Activated T-helper 17 cell treated with anti-CD3 and anti-CD28 coated beads, Interleukin-2, amount 50 U/mL, for 72 hours (primary cell): Measurements from ENCODE around the gene IL18. TPM values are rescaled to one million over a fixed set of nuclear protein-coding genes. Genes with fewer than 3 reads are reported as not detected.
"Not testable (repeated sequence)": the region's sequence is repeated elsewhere in the genome, so short reads cannot be mapped to it uniquely, and the experiment has no call there.

Experiments used
- ATAC-seq: fragments of 150-1000 bp; cut with Tn5 transposase; replicated peaks from 2 replicates; pipeline ENCODE4 v1.10.0; 2021; ENCODE audit warnings: mild to moderate bottlenecking, moderate library complexity
- H3K27ac Mint-ChIP-seq: one replicate; pipeline ENCODE4 v1.8.0; 2022; ENCODE audit warnings: mixed read lengths
- H3K27me3 Mint-ChIP-seq: one replicate; pipeline ENCODE4 v1.8.0; 2022; ENCODE audit warnings: mixed read lengths
- H3K36me3 Mint-ChIP-seq: one replicate; pipeline ENCODE4 v1.8.0; 2022; ENCODE audit warnings: low read depth, mild to moderate bottlenecking, mixed read lengths
- H3K4me1 Mint-ChIP-seq: one replicate; pipeline ENCODE4 v1.8.0; 2022; ENCODE audit warnings: mixed read lengths
- H3K4me3 Mint-ChIP-seq: one replicate; pipeline ENCODE4 v1.8.0; 2022; ENCODE audit warnings: mild to moderate bottlenecking, mixed read lengths
- H3K9me3 Mint-ChIP-seq: one replicate; pipeline ENCODE4 v1.8.0; 2022; ENCODE audit warnings: mixed read lengths
- total RNA-seq, 2 donors: library from RNA; stranded (reverse); gene quantifications; one replicate each; pipeline ENCODE4 v1.2.3, GENCODE V29; 2022

IL18 gene
- total RNA-seq, 2 donors from 2014 or later: not detected

- H3K9me3 Mint-ChIP-seq: no peaks in the 10 kb centered on the region
- ATAC-seq: peak; percentile 37
Observed at GRCh38 chr11:112118176-112118575, 45.7 kb downstream of the IL18 start.

DNA sequence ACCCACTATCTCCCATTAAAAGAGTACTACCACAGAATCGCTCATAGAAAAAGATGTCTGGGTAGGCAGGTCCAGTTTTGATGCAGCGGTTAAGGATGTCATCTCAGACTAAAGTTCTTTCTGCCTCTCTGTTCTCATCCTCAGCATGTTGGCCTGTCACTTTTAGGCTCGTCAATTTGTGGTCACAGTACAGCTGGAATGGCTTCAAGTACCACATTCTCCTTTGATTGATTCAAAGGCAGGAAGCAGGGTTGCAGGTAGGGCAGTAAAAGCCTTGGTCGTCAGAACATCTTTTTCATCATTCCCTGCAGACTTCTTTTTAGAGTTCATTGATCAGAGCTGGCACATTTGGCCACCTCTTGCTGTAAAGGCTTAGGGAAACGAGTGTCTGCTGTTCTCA, 48.5 kb downstream of the IL18 start:
- no peaks in the 10 kb centered on the region for H3K9me3 Mint-ChIP-seq
- no peaks in the 10 kb centered on the region for H3K36me3 Mint-ChIP-seq
- H3K4me1 Mint-ChIP-seq: no peaks in the 10 kb centered on the region
- no peaks in the 10 kb centered on the region for H3K27me3 Mint-ChIP-seq
- H3K4me3 Mint-ChIP-seq: no peak overlapping the region
- no peak for ATAC-seq
- H3K27ac Mint-ChIP-seq: no peak overlapping the region

More at GRCh38 chr11:112118176-112118575, 45.7 kb downstream of the IL18 start:
- Mint-ChIP-seq H3K27me3 (no peaks in the 10 kb centered on the region), H3K4me1 (no peaks in the 10 kb centered on the region), H3K36me3 (no peaks in the 10 kb centered on the region), H3K4me3 (no peak overlapping the region), H3K27ac (no peak overlapping the region)

DNA sequence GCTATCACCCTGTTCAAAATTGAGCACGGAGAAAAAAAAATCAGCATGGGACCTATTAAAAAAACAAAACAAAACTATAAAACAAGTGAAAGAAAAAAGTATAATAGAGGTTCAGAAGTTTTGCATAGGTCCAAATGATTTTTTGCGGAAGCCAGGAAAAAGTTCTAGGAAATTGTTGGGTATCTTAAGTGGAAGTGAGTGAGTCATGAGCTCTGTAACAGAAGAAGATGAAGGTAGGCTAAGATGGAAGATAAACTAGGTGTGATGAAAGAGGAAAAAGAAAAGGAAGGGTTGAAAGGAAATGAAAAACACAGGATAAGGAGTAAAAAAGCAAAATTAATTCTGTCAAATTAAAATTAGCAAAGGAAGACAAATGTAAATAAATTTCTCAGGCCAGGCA, 49.4 kb downstream of the IL18 start:
- Mint-ChIP-seq H3K4me1 (no peaks in the 10 kb centered on the region), H3K27ac (no peak overlapping the region), H3K27me3 (no peaks in the 10 kb centered on the region), H3K36me3 (no peaks in the 10 kb centered on the region), H3K4me3 (no peak overlapping the region), H3K9me3 (no peaks in the 10 kb centered on the region)
- ATAC-seq: no peak

- Mint-ChIP-seq H3K4me1 (no peaks in the 10 kb centered on the region), H3K27me3 (no peaks in the 10 kb centered on the region), H3K27ac (no peak overlapping the region), H3K4me3 (no peak overlapping the region), H3K36me3 (no peaks in the 10 kb centered on the region), H3K9me3 (no peaks in the 10 kb centered on the region)
- peak; percentile 70 for ATAC-seq
Observed at GRCh38 chr11:112113539-112114457, 50.1 kb downstream of the IL18 start.

DNA sequence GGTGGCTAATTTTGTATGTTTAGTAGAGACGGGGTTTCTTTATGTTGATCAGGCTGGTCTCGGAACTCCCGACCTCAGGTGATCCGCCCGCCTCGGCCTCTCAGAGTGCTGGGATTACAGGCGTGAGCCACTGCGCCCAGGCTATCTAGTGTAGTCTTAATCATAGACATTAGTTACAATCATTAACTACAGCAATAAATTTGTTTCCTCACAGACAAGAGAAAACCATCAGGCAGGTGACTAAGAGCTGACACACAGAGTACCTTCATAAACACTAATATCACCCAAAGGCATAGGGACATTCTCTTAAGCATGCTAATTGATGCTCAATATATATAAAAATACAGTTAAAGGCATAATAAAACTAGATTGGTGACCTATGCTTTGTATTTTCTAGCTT, 57.8 kb downstream of the IL18 start:
- no peak for ATAC-seq
- H3K36me3 Mint-ChIP-seq: no peaks in the 10 kb centered on the region
- H3K27me3 Mint-ChIP-seq: no peaks in the 10 kb centered on the region
- no peaks in the 10 kb centered on the region for H3K9me3 Mint-ChIP-seq
- H3K4me3 Mint-ChIP-seq: no peak overlapping the region
- H3K4me1 Mint-ChIP-seq: no peaks in the 10 kb centered on the region
- no peak overlapping the region for H3K27ac Mint-ChIP-seq

- H3K27ac Mint-ChIP-seq: no peak overlapping the region
- H3K9me3 Mint-ChIP-seq: no peaks in the 10 kb centered on the region
- H3K36me3 Mint-ChIP-seq: no peaks in the 10 kb centered on the region
- H3K4me1 Mint-ChIP-seq: no peaks in the 10 kb centered on the region
- no peak overlapping the region for H3K4me3 Mint-ChIP-seq
- no peaks in the 10 kb centered on the region for H3K27me3 Mint-ChIP-seq
- no peak for ATAC-seq
Observed at GRCh38 chr11:112103446-112103845, 60.4 kb downstream of the IL18 start.

GRCh38 chr11:112100462-112100861, 63.4 kb downstream of the IL18 start:
- Mint-ChIP-seq H3K27me3 (no peaks in the 10 kb centered on the region), H3K9me3 (no peaks in the 10 kb centered on the region), H3K4me3 (no peak overlapping the region), H3K36me3 (peaks cover 20% of the 10 kb centered on the region), H3K27ac (no peak overlapping the region), H3K4me1 (peaks cover 5% of the 10 kb centered on the region)
- no peak for ATAC-seq

DNA sequence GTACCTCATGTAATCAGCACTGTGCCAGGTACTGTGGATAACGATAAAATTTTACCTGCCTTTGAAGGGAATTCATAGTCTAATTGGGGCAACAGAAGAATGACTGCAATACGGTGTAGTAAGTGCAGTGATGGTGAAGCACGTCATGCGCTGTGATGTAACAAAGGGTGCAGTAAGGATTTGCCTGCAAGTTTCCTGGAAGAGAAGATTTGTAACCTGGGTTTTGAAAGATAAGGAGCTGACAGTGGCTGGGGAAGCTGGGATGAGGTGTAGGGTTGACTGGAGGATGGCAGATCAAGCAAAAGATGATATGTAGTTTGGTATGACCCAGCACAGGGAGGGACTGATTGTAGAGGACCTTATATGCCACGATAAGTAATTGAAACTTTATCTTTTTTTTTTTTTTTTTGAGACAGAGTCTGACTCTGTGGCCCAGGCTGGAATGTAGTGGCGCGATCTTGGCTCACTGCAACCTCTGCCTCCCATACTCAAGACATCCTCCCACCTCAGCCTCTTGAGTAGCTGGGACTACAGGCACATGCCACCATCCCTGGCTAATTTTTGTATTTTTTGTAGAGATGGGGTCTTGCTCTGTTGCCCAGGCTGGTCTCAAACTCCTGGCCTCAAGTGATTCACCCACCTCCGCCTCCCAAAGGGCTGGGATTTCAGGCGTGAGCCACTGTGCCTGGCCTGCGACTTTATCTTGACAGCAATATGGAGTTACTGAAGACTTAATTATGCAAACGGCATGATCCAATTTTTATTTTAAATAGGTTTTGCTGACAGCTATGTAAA, 66.0 kb downstream of the IL18 start:
- H3K9me3 Mint-ChIP-seq: no peaks in the 10 kb centered on the region
- no peak overlapping the region for H3K27ac Mint-ChIP-seq
- no peak for ATAC-seq
- peaks cover 5% of the 10 kb centered on the region for H3K4me1 Mint-ChIP-seq
- peaks cover 42% of the 10 kb centered on the region for H3K36me3 Mint-ChIP-seq
- H3K27me3 Mint-ChIP-seq: no peaks in the 10 kb centered on the region
- H3K4me3 Mint-ChIP-seq: no peak overlapping the region

DNA sequence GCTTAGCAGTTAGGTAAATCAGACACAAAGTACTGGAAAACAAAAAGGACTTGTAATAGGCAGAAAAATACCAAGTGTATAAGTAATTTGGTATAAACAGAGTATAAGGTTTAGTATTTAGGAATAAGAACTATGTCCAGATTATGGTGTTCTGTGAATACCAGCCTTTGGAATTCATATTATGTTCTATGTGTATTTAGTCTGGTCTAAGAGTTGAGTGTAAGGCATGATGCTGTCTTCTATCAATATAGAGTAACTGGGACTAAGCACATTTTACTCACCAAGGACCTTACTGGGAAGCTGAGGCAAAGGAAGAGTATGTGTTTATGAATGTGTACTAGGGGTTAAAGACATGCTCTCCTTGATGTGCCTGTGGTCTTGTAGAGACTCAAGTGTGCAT, 67.7 kb downstream of the IL18 start:
- no peak for ATAC-seq

DNA sequence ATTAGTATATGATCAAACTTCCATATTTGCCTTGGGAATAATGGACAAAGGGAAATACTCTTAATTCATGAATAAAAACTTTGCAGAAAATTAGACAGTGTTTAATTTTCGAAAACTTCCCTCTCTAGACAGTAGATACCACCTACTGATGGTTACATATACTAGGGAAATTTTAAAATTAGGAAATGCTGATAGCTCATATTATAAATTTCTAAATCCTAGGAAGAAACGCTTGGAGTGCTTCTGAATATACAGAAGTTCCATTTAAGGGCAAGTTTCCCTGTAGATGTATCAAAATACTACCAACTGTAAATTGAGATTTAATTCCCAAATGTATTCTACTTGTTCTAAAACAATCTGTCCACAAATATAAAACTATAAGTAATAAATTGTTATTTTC, 68.6 kb downstream of the IL18 start:
- H3K4me3 Mint-ChIP-seq, H3K27ac Mint-ChIP-seq, ATAC-seq, H3K9me3 Mint-ChIP-seq, H3K27me3 Mint-ChIP-seq, H3K4me1 Mint-ChIP-seq: not testable (repeated sequence)
- H3K36me3 Mint-ChIP-seq: peaks cover 68% of the 10 kb centered on the region

More for the DNA sequence above, 67.7 kb downstream of the IL18 start:
- Mint-ChIP-seq H3K9me3 (no peaks in the 10 kb centered on the region), H3K4me3 (no peak overlapping the region), H3K27ac (no peak overlapping the region), H3K36me3 (peaks cover 59% of the 10 kb centered on the region), H3K27me3 (no peaks in the 10 kb centered on the region), H3K4me1 (peaks cover 5% of the 10 kb centered on the region)

Other genes starting within 250 kb of the IL18 start
- not detected for gene C11orf52, start 245.2 kb downstream of the IL18 start, total RNA-seq
- 10 to 100 TPM; 11.3 to 27.4 TPM for gene DIXDC1, start 226.8 kb downstream of the IL18 start, total RNA-seq
- 10 to 100 TPM; 27.4 to 49.1 TPM for gene DLAT, start 138.7 kb downstream of the IL18 start, total RNA-seq
- under 1 TPM; 0.54 to 0.87 TPM for gene PIH1D2, start 90.1 kb downstream of the IL18 start, total RNA-seq
- 10 to 100 TPM; 19.7 to 20.2 TPM for gene NKAPD1, start 89.8 kb downstream of the IL18 start, total RNA-seq
- gene TIMM8B, start 77.3 kb downstream of the IL18 start, total RNA-seq: 10 to 100 TPM; 26.6 to 42.6 TPM
- 100 to 1,000 TPM in 1 of 2 donors, 10 to 100 TPM in 1; 75.4 to 101 TPM for gene SDHD, start 77.2 kb downstream of the IL18 start, total RNA-seq
- gene TEX12, start 3.3 kb upstream of the IL18 start, total RNA-seq: under 1 TPM; 0.24 to 0.99 TPM
- 1 to 10 TPM; 2.4 to 5.0 TPM for gene BCO2, start 11.4 kb upstream of the IL18 start, total RNA-seq
- 10 to 100 TPM; 24.1 to 31.0 TPM for gene PTS, start 62.3 kb upstream of the IL18 start, total RNA-seq
- gene PLET1, start 96.8 kb upstream of the IL18 start, total RNA-seq: not detected